NOMO-1 treated with dmso at 0.1 percent for 144 hours (cell line): ENCODE measurements around the gene UPK1A.

Source experiments
- DNase-seq: peaks from one replicate; lab custom pipeline; 2025; ENCODE audit not compliant: unreplicated experiment; lab: John Stamatoyannopoulos, UW

Gene UPK1A

GRCh38 chr19:35666251-35666913 is at the start of gene UPK1A:
UPK1A (plus strand) TSS chr19:35666517; CDS start chr19:35666813, 296 bp downstream.
- no peak for DNase-seq

GRCh38 chr19:35618857-35619256 is 47.5 kb upstream of the UPK1A start:
- DNase-seq, result no peak

- no peak for DNase-seq
Measured at GRCh38 chr19:35619290-35619923, 46.9 kb upstream of the UPK1A start.

GRCh38 chr19:35620001-35620400 is 46.3 kb upstream of the UPK1A start:
- no peak for DNase-seq

- no peak for DNase-seq
Measured at GRCh38 chr19:35621708-35622107, 44.6 kb upstream of the UPK1A start.

GRCh38 chr19:35622750-35623149 is 43.6 kb upstream of the UPK1A start:
- DNase-seq, result no peak

GRCh38 chr19:35623327-35624010 is 42.8 kb upstream of the UPK1A start:
- DNase-seq, result no peak

- no peak for DNase-seq
Measured at GRCh38 chr19:35628264-35628564, 38.1 kb upstream of the UPK1A start.

GRCh38 chr19:35628565-35629331 is 37.6 kb upstream of the UPK1A start, which contains the start of gene RBM42:
RBM42 (plus strand) TSS chr19:35629036; CDS start chr19:35629154, 118 bp downstream.
- peak; percentile 99 for DNase-seq

- no peak for DNase-seq
Measured at GRCh38 chr19:35629332-35629633, 37.0 kb upstream of the UPK1A start.

- no peak for DNase-seq
Measured at GRCh38 chr19:35633727-35634440, 32.4 kb upstream of the UPK1A start.

- DNase-seq, result no peak
Measured at GRCh38 chr19:35636651-35637050, 29.7 kb upstream of the UPK1A start.

- DNase-seq, result no peak
Measured at GRCh38 chr19:35637165-35637564, 29.2 kb upstream of the UPK1A start.

GRCh38 chr19:35639321-35639639 is 27.0 kb upstream of the UPK1A start:
- no peak for DNase-seq

GRCh38 chr19:35639863-35640262 is 26.5 kb upstream of the UPK1A start:
- DNase-seq, result no peak

- no peak for DNase-seq
Measured at GRCh38 chr19:35641515-35642151, 24.7 kb upstream of the UPK1A start, which contains the start of gene ETV2. ETV2 (plus strand) TSS chr19:35641745; CDS start chr19:35642461, 716 bp downstream.

- no peak for DNase-seq
Measured at GRCh38 chr19:35642312-35642711, 24.0 kb upstream of the UPK1A start.

- DNase-seq, result no peak
Measured at GRCh38 chr19:35642798-35643254, 23.5 kb upstream of the UPK1A start.

GRCh38 chr19:35643255-35644205 is 22.8 kb upstream of the UPK1A start:
- DNase-seq, result peak; percentile 74
